Liver (tissue), 3 donors: Measurements from ENCODE around the gene NSD1.

Experiments used
- ATF3 ChIP-seq: IDR thresholded peaks from 2 replicates; pipeline ENCODE4 v1.6.1; 2016; ENCODE audit warnings: antibody characterized with exemption
- GABPA ChIP-seq, 2 donors: IDR thresholded peaks in 1 of 2; conservative IDR thresholded peaks in 1 of 2; 2 replicates each; pipeline ENCODE4 v1.6.1; 2016; ENCODE audit warnings: antibody characterized with exemption in 2 of 2, mild to moderate bottlenecking in 1 of 2, moderate library complexity in 1 of 2
- HNF4A ChIP-seq, 2 donors: conservative IDR thresholded peaks; 2 replicates each; pipeline ENCODE4 v1.6.1; 2016; ENCODE audit warnings: antibody characterized with exemption in 2 of 2, mild to moderate bottlenecking in 2 of 2
- JUND ChIP-seq, 2 donors: IDR thresholded peaks; 2 replicates each; pipeline ENCODE4 v1.6.1; 2016; ENCODE audit warnings: antibody characterized with exemption in 2 of 2
- MAX ChIP-seq: IDR thresholded peaks from 2 replicates; pipeline ENCODE4 v1.6.1; 2016; ENCODE audit warnings: antibody characterized with exemption
- RAD21 ChIP-seq, 2 donors: IDR thresholded peaks; 2 replicates each; pipeline ENCODE4 v1.6.1; 2016; ENCODE audit warnings: antibody characterized with exemption in 2 of 2, mild to moderate bottlenecking in 2 of 2
- TAF1 ChIP-seq: conservative IDR thresholded peaks from 2 replicates; pipeline ENCODE4 v1.6.1; 2016; ENCODE audit warnings: antibody characterized with exemption, mild to moderate bottlenecking
- YY1 ChIP-seq: IDR thresholded peaks from 2 replicates; pipeline ENCODE4 v1.6.1; 2016; ENCODE audit warnings: antibody characterized with exemption, mild to moderate bottlenecking
- TF ChIP-seq, protein P1 (sequence below): fragments of 150-350 bp; IDR thresholded peaks from 2 replicates; pipeline ENCODE4 v1.5.1; 2017; ENCODE audit warnings: improper control_type of control experiment, low read depth, low read length; ENCODE audit not compliant: missing input control
- donor health status: healthy.
- donor health status: healthy.

- TF ChIP-seq, protein P1, sequence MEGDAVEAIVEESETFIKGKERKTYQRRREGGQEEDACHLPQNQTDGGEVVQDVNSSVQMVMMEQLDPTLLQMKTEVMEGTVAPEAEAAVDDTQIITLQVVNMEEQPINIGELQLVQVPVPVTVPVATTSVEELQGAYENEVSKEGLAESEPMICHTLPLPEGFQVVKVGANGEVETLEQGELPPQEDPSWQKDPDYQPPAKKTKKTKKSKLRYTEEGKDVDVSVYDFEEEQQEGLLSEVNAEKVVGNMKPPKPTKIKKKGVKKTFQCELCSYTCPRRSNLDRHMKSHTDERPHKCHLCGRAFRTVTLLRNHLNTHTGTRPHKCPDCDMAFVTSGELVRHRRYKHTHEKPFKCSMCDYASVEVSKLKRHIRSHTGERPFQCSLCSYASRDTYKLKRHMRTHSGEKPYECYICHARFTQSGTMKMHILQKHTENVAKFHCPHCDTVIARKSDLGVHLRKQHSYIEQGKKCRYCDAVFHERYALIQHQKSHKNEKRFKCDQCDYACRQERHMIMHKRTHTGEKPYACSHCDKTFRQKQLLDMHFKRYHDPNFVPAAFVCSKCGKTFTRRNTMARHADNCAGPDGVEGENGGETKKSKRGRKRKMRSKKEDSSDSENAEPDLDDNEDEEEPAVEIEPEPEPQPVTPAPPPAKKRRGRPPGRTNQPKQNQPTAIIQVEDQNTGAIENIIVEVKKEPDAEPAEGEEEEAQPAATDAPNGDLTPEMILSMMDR, result no peak
- no peak for TF ChIP-seq TAF1
- TF ChIP-seq ATF3, result no peak
- TF ChIP-seq YY1, result no peak
- TF ChIP-seq HNF4A (conservative IDR thresholded peaks at IDR 0.05), result no peak
- TF ChIP-seq GABPA (IDR thresholded peaks at IDR 0.05 in 1 of 2, conservative IDR thresholded peaks at IDR 0.05 in 1 of 2), result no peak
- TF ChIP-seq MAX, result no peak
- no peak for TF ChIP-seq RAD21 (IDR thresholded peaks at IDR 0.05)
- no peak for TF ChIP-seq JUND (IDR thresholded peaks at IDR 0.05)
Measured at GRCh38 chr5:177296581-177296980, 163.0 kb downstream of the NSD1 start.
